ENCODE results near the gene BTBD18.

The BTBD18 gene, protein sequence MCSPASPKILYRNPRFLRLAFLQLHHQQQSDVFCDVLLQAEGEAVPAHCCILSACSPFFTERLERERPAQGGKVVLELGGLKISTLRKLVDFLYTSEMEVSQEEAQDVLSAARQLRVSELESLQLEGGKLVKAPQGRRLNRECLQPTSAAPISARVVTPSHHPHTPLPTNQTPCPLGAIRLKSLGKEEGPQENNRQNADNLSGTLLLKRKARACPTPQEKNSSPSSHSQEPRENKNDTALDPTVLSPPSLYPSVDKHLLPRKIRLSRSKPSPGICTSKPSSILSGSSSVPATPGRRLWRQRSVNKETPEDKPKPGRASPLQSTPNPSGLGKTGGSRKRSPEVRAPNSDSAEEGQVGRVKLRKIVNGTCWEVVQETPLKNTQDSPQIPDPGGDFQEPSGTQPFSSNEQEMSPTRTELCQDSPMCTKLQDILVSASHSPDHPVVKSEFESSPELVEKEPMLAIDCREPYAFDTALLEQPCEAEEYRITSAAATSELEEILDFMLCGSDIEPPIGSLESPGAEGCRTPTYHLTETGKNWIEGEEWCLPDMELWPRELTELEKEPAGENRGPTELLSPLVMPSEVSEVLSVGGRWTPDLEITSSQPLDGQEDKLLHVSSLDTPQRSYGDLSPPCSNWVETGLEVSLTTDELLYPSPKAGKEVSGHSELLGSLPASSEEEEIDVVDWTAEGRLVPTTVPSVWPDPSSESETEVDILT

DNA sequence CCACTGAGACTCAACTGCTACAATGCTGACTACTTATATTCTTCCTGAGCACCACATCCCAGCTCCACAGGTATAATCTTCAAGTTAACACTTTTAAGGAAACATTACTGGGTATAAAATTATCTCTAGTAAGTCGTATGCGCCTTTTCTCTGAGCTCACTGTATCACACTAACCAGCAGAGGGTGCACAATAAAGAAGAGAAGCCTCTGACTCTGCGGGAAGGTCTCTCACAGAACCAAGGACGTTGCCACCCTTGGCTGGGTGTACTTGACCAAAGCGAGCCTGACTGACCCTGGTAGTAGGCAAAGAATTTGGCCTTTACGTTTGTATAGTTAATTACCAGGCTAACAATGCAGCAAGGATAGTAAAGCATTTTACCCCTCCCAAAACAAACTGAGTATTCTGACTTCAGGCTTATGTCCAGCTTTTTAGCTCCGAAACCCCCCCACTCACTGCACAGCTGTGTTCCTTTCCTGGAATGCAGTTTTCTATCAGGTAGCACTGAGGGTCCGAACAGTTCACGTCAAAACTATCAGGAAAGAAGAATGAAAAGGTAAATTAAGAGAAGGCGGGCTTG, at the start of gene BTBD18:
Gene BTBD18 (minus strand): TSS at position 144 of the 578 bp plus-strand sequence. CDS start 631 bp downstream, outside the sequence.
- DNase-seq: peak; percentile 21 to 34

DNA sequence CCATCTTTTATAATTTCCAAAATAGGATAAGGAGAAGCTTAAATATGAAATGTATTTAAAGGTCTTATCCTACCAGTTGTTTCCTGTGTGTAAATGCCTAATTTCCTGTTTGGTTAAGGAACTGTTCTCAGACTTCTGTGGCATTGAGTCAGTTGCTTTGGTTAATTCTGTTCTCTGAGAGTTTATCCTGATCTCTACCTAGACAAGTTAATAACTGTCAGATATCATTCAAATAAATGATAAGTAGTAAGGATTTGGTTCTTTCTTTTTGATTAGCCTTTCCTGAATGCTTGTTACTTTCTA, 49.5 kb upstream of the BTBD18 start:
- DNase-seq: peak in 1 of 2 donors; percentile 13

DNA sequence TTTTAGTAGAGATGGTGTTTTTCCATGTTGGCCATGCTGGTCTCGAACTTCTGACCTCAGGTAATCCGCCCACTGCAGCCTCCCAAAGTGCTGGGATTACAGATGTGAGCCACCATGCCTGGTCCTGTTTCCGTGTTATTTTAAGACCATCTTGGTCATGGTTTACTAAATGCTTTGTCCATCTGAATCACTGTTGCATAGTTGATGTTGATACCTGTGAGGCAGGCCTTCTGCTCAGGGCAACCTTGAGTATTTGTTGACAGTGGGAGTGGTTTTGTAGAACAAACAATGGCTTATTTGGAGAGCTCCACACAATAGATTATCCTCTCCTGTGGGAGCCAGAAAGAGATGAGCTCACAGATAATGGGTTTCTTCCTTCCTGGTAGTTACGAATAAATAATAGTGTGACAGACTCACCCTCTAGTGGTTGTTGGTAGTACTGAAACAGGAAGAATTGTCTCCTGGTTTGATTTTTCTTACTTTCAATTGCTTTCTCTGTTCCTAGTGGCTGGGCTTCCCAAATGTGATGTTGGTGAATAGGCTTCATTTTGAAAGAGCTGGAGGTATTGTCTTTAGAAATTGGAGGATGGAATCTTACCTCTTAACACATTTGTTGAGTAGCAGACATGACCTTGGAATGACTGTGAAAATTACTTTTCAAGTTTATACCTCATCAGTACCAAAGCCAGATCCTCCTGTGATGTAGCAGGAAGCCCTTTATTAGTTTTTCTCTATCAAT, 49.0 kb upstream of the BTBD18 start:
- peak; percentile 59 to 85 for DNase-seq

DNA sequence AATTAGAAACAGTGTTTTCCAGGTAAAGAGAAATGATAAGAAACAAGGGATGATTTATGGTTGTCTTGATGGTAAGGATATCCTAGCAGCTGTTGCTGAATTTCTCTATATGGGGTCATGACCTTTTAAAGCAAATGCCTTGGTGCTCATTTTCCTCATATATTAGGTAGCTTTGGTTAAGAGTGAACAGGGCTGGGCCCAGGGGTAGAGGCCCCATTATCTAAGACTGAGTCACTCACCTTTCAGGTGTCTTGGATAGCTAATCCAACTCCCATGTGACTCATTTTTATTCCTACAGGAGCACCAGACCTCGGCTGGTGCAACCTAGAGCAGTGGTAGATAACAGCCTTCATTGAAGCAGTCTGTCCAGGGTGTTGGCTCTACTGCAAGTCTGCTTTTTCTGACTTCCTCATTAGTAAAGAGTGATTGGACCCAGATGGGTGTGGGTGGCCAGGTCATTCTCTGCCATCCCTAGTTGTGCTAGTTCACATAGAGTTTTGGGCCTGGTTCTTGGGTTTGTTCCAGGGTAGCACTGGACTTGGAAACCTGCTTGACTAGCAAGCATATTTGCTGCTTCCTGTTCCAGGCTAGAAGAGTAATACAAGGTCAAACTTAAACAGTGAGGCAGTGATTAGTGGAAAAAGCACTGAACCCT, 47.4 kb upstream of the BTBD18 start:
- peak; percentile 56 to 60 for DNase-seq

DNA sequence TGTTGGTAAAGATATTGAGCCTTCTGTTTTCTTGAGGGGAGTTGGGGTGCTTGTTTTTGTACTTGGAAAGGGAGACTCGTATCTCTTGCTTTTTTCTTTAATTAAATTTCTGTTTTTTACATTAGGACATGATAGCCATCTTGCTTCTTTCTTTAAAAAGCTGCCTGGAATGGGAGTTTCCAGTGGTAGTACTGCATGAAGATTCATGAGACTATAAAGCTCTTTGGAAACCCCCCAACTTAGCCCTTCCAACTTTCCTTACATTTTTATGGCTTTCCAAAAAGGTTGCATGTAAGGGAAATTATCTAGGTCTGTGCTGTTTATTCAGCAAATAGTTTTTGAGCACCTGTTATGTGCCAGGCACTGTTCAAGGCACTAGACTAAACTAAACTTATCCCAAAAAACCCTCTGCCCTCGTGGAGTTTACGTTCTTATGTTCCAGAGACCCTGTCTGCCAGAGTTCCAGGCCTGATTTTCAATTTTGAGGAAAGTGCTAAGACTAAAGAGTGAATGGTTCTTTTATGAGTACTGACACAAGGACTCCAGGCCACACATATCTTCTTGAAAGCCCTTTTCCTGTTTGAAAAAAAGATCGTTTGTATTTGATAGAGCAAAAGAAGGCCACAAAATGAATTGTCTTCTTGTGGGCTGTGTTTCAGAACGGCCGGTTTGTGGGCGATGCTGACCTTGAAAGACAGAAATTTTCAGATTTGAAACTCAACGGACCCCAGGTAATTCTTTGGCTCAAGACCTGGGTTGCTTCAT, 41.9 kb upstream of the BTBD18 start:
- DNase-seq: peak; percentile 29 to 57

DNA sequence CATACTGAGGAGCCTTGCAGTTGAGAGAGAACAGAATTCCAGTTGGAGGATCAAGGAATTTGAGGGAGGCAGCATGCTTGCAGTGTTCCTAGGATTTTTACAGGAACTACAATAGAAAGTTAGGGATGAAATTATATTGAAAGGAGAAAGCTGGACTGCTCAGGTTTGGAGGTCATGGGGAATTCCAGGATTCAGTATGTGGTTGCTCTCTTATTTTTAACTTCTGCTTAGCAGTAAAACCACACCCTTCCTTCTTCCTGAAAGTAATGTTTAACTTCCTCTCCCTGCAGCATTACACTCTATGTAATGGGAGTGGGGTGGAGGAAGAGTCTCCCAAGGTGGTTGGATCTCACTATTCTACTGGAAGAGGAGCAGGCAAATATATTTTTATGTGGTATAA, 41.3 kb upstream of the BTBD18 start:
- DNase-seq: peak; percentile 82 to 90

DNA sequence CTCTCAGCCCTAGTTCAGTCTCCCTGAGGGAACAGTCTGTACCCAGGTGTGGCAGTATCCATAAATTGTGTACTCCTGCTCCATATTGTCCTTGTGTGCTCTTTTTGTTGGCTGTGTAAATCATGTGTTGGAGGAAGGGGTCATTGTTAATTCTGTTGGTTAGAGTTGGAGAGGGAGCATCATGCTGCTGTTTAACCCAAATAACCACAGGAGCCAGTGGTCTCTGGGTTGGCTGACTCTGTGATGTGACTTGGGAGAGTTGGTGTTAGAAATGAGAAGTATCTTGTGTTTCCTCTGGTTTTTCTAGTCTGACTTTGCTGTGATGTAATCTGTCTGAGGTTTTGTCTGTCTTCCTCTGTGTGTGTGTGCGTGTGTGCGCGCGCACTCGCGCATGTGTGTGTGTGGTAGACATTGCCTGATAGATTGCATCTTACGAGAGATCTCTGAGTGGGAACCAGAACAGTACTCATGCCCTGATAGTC, 40.5 kb upstream of the BTBD18 start:
- peak; percentile 95 to 99 for DNase-seq

DNA sequence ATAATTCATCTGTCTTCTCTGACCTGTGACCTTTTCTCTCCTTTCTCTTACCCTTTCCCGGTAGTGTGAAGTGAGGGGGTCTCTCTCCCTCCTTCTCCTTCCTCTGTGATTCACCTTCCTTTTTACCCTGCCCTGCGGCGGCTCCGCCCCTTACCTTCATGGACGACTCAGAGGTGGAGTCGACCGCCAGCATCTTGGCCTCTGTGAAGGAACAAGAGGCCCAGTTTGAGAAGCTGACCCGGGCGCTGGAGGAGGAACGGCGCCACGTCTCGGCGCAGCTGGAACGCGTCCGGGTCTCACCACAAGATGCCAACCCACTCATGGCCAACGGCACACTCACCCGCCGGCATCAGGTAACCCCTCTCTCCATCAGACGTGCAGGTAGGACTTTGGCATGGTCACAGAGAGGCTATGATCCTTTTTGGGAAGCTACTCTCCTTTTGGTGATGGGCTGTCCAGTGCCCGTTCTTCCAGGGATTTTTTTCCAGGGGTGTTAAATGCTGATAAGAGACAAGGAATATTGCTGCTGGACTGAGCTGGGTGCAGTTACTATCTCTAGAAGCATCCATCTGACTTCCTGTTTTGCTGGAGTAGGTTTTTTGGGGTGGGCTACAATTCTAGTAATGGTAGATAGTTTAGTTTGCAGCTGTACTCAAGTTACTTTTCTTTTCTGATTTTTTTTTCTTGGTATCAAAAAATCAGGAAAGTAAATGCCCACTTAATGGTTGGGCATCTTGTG, 39.9 kb upstream of the BTBD18 start:
- no peak for DNase-seq

DNA sequence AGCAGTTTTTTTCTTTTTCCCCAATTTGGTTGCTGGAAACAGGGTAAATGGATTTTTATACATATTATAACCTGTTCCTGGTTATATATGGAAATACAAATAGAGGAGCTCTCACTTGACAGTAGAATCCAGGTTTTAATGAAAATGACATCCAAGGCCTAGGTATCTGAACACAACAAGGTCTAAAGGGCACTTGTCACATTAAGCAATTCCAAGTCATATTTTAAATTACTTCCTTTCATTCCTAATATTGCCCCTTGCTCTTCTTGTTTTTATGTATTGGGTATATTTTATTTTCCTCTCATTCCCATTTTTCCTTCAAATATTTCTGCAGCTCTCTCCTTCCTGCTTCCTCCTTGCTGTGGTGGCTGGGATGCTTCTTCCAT, 37.1 kb upstream of the BTBD18 start:
- DNase-seq: no peak

DNA sequence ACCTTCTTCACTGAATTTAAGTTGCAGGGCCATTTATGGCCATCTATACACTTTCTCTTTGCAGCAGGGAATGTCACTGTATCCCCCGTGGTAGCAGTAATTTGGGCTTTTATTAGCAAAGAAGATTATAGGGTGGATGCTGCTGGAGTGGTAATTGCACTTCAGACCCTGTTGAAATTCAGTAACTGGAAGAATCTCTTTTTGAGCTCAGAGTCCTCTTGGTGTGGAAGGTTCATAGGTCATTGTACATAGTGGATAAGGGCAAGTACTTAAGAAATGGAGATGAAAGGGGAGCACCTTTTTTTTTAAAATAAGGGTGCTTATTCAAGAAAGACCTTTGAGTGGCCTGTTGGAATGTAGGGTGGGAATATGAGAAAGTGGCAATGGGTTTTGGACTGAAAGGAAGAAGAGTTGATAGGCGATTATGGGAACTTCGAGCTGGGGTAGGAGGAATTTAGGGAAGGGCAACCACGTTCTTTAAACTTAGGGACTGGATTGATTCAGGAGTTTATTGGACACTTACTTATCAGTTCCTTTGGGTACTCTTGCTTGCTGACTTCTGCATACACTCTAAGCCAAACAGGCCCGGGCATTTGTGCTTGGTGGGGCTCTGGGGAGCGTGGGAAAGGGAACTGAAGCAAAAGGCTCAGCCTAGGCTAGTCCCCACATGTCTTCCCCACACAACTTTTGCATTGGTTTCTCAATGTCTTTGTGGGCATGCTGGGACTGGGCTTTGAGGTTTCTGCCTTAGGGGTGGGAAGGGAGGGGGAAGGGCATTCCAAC, 36.5 kb upstream of the BTBD18 start:
- peak; percentile 74 to 86 for DNase-seq

DNA sequence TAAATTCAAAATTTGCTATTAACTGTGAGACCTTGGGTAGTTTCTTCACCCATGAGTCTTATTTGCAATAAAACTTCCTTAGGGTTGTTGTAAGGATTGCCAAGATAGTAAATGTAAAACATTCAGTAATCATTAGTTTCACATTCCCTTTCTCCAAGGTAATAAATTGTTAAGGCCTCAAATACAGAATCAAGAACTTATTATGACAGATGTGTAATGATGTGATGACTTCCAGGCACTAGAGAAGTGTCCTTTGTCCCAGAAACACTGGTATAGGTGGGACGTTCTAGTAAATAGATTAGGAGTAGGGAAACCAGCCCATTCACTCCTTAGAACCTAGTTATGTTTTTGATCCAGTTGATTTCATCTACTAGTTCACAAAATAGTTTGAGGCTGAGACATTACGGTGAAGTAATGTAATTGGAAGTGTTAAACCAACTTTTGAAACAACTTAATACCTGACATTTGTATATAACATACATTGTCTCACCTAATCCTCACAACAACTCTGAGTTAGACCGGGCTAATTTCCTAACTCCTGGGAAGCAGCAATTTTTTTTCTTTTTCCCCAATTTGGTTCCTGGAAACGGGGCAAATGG, 35.5 kb upstream of the BTBD18 start:
- no peak for DNase-seq

DNA sequence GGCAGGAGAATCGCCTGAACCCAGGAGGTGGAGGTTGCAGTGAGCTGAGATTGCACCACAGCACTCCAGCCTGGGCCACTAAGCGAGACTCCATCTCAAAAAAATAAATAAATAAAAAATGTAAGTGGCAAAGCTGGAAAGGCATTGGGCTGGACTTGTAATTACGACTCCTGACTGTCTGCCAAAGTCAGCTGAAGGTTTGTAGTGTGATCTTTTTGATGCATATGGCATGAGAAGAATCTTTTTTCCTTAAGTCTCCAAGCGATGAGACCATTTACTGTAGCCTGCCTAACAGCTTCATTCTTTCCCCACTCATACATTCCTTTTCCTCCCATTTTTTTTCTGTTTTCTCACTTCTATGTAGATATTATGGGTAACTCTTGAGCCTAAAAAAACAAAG, 34.8 kb upstream of the BTBD18 start:
- no peak for DNase-seq

DNA sequence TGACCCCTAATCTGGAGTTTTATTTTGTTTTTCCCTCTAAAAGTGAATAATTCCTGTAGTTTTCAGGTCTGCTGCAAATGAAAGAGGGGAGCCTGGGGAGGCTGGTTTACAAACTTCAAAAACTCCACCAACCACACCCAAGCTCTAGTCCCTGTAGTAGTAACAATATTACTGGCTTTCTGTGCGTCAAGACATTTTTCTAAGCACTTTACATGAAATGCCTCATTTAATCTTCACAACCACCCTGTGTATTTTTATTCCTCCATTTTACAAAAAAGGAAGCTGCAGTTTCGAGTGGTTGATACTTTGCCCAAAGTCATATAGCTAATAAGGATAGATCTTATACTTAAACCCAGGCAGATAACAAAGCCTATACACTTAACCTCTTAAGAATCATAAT, 33.5 kb upstream of the BTBD18 start:
- peak in 1 of 2 donors; percentile 28 for DNase-seq

DNA sequence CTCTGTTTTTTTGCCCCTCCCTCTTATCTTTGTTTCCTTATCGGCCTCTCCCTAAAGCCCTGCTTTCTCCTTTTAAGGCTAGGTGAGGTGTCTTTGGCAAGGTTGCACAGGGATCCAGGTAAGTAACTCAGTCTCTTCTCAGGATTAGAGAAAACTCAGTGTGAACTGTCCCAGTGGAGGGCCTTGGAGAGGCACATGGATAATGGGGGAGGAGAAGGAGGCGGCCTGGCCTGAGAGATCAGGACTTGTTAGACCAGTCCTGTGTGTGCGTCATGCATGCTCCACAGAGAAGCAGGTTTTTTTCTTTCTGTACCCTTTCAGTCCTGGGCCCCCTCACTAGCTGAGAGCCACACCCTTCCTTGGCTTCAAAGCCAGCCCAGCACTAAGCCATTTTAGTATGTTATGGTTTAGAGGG, 29.9 kb upstream of the BTBD18 start:
- DNase-seq: no peak

DNA sequence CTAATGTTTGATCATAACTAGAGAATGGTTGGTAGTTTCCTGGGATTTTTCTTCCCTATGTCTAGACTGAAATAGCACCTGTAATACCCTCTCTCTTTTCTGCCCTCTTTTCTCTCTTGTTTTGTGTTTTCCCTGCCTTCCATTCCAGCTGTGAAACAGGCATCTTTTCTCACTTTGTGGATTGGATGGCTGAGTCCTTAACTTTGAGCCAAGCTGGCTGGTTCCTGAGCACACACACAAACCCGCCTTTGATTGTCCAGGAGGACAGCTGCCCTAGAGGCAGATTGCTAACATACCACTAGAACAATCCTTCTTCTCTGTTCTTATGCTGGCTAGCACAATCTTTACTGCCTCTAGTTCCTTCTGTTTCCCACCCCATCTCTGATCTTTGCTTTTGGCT, 27.7 kb upstream of the BTBD18 start:
- no peak for DNase-seq

DNA sequence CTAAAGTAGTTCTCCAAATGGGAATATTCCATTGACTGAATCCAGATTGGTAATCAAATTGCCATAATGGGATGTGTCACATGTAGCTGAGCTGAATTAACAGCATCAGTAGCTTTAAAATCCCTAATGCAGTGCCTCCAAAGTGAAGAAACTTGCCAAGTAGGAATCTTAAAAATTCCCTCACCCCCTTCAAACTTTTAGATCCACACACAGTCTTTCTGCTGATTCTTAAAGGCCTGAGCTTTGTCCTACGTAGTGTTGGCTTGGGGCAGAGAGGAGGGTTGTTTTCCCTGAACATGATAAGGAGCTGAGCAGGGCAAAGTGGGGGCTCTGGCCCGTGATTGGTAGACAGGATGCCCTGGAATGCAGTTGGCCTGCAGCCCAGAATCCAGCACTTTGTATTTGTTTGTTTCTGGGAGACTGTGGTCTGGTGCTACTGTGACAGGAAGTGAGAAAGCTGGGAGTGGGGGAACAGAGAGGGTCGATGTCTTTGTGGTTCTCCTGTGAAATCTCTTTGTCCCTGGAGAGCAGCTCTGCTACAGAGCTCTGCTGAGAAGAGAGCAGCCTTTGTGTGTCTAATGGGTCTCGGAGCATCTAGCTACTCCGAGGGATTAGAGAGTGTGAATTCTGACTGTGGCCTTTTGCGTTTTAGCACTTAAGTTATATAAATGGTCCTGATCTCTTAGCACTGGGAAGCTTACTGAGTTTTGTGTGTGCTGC, 26.9 kb upstream of the BTBD18 start:
- no peak for DNase-seq

DNA sequence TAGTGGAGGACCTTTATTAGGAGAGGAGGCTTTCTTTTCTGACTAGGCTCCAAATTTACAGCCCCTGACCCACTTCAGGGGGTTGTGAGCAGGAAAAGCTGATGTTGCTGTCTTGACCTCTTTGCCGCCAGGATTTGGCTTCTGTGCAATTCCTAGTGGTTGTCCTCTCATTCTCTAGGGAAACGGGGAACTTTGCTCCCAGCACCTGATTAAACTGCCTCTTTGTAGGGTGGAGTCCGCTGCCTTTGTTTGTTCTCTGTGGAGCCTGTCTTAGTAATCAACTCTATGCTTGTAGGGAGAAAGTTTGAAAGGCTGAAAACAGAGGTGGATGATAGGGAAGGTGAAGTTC, 26.3 kb upstream of the BTBD18 start:
- no peak for DNase-seq

DNA sequence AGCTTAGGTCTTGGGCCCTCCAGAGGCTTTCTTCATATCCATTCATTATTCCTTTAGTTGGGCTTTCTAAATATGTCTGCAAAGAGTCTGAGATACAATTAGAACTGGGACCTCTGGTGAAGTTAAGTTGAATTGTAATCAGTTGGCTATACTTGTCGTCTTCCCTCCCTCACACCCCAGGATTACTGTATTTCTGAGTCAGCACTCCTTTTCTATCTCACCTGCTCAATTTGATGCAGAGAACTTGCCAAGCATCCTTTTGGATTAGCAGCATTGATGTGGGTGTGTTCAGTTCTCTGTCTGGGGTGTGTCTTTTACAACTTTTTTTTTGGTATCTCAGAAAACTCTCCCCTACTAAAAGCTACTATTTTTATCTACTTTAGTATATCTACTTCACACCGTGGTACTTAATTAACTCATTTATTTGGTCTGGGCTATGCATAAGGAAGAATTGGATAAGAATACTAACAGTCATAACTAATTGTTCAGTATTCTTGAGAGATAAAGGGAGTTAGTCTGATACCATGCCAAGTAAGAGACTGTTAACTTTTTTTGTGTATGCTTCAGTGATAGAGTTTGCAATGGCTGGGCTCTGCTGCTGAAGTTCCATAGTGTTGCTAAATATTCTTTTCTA, 25.1 kb upstream of the BTBD18 start:
- DNase-seq: no peak

DNA sequence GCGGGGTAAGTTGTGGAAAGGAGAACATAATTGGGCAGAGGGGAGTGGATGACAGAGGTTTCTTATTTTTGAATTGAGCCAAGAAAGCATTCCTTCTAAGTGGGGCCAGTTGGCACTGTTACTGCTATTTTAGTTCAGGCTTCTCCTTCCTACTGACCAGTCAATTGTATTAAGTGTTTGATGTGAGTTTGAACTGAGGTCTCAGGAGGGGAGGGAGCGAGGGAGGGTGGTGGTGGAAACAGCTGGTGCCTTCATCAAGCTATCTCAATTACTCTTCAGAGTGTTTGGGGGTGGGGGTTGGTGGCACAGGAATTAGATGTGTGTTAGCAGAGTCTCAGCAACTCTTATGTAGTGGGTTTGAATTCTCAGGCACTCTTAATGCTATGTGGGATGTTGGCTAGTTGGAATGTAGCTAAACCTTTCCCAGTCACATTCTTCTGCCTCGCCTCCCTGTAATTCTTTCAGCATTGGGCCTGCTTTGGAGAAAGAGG, 24.5 kb upstream of the BTBD18 start:
- DNase-seq: no peak
